A673 (cell line): ENCODE results near the gene THADA. TPM values are rescaled to one million over a fixed set of nuclear protein-coding genes. Genes with fewer than 3 reads are reported as not detected.

ENCODE experiments used
- BruUV-seq: library from RNA; stranded (reverse); fragments of 400-500 nt; replicated peaks from 2 replicates; lab custom pipeline; 2021; lab: Mats Ljungman, UMichigan
- CTCF ChIA-PET: fragments of 300-600 bp; sonication (Branson Sonifier 250); formaldehyde crosslinking; loops from one replicate; lab custom pipeline; 2022; ENCODE audit warnings: antibody characterized with exemption; lab: Charles Lee
- POLR2A ChIA-PET: fragments of 300-600 bp; sonication (Branson Sonifier 250); formaldehyde crosslinking; loops from one replicate; lab custom pipeline; 2022; ENCODE audit warnings: antibody characterized with exemption; ENCODE audit not compliant: low non-redundant PET; lab: Charles Lee
- DNase-seq: peaks from one replicate; pipeline ENCODE4 v3.0.0-alpha.2; 2015; ENCODE audit warnings: low spot score
- H3K27ac ChIP-seq: fragments of 200-600 bp; sonication (generic); 2 replicates; pipeline ENCODE4 v1.5.1; 2016; ENCODE audit warnings: mixed run types, low read depth, mild to moderate bottlenecking, mixed read lengths, antibody characterized with exemption, low read length; ENCODE audit not compliant: poor library complexity, severe bottlenecking
- H3K27me3 ChIP-seq: fragments of 200-600 bp; sonication (generic); replicated peaks from 2 replicates; pipeline ENCODE4 v1.6.1; 2017; ENCODE audit warnings: mixed run types, low read depth, mild to moderate bottlenecking, mixed read lengths, antibody characterized with exemption, low read length; ENCODE audit not compliant: insufficient read depth, poor library complexity
- H3K36me3 ChIP-seq: fragments of 200-600 bp; sonication (generic); 2 replicates; pipeline ENCODE4 v1.6.1; 2016; ENCODE audit warnings: mixed run types, mild to moderate bottlenecking, mixed read lengths, antibody characterized with exemption, low read length; ENCODE audit not compliant: insufficient read depth, poor library complexity, severe bottlenecking
- H3K4me1 ChIP-seq: fragments of 200-600 bp; sonication (generic); 2 replicates; pipeline ENCODE4 v1.6.1; 2017; ENCODE audit warnings: mixed run types, mild to moderate bottlenecking, mixed read lengths, antibody characterized with exemption, low read length; ENCODE audit not compliant: insufficient read depth, poor library complexity, severe bottlenecking
- H3K4me3 ChIP-seq: fragments of 200-600 bp; sonication (generic); 2 replicates; pipeline ENCODE4 v1.5.1; 2016; ENCODE audit warnings: low read depth, mixed run types, mild to moderate bottlenecking, mixed read lengths, low read length; ENCODE audit not compliant: poor library complexity, severe bottlenecking
- H3K9me3 ChIP-seq: fragments of 200-600 bp; sonication (generic); 2 replicates; pipeline ENCODE4 v1.6.1; 2016; ENCODE audit warnings: mixed run types, low read depth, mild to moderate bottlenecking, mixed read lengths, antibody characterized with exemption, low read length; ENCODE audit not compliant: poor library complexity, severe bottlenecking
- CTCF ChIP-seq: fragments of 300-800, 200-600 bp; sonication (generic); conservative IDR thresholded peaks from 2 replicates; pipeline ENCODE4 v1.5.1; 2017; ENCODE audit warnings: low read depth, mild to moderate bottlenecking, antibody characterized with exemption, low read length, moderate library complexity, mixed read lengths
- EZH2 ChIP-seq: fragments of 200-600 bp; sonication (generic); IDR thresholded peaks from 2 replicates; pipeline ENCODE4 v1.6.1; 2017; ENCODE audit warnings: borderline replicate concordance, low read depth, mild to moderate bottlenecking, mixed read lengths, antibody characterized with exemption, low read length; ENCODE audit not compliant: poor library complexity, severe bottlenecking
- intact Hi-C: fragments of 100-400 bp; cut with micrococcal nuclease; formaldehyde crosslinking; loops from one replicate; pipeline ENCODE4 v1.10.0; 2022; ENCODE audit not compliant: unreplicated experiment
- total RNA-seq: library from RNA; stranded (reverse); gene quantifications from 2 replicates; pipeline ENCODE4 v1.2.3, GENCODE V29; 2021

Gene THADA
- total RNA-seq, 1 experiment from 2014 or later: 39.7 TPM

GRCh38 chr2:43228756-43229659 lies 366.8 kb downstream of the THADA start:
- ChIA-PET POLR2A (interaction anchor here (0.6 kb wide), 1 partner anchor 49 kb away, joined by 4 read pairs; no protein-coding TSS in a partner anchor), CTCF (interaction anchor here (0.5 to 3.4 kb wide), 5 partner anchors 152 to 353 kb away, joined by 3 to 14 read pairs (median 4); no protein-coding TSS in a partner anchor)
- no peak for DNase-seq
- BruUV-seq: no TSS peak
- Histone ChIP-seq H3K4me1 (peaks cover 18% of the 10 kb centered on the region), H3K9me3 (no peaks in the 10 kb centered on the region), H3K4me3 (no peak overlapping the region), H3K36me3 (peaks cover 2% of the 10 kb centered on the region), H3K27ac (no peak overlapping the region), H3K27me3 (no peaks in the 10 kb centered on the region)
- intact Hi-C loops: loop anchor here (2.0 to 10.0 kb wide), 7 partner anchors 102 to 400 kb away; no protein-coding TSS in a partner anchor
- no peak for TF ChIP-seq CTCF

GRCh38 chr2:43228321-43228751 lies 367.5 kb downstream of the THADA start:
- no peak overlapping the region for H3K4me3 ChIP-seq
- BruUV-seq: TSS peak; percentile 43
- CTCF ChIA-PET: interaction anchor here (0.6 to 3.4 kb wide), 3 partner anchors 242 to 256 kb away, joined by 6 to 14 read pairs (median 9); no protein-coding TSS in a partner anchor
- H3K36me3 ChIP-seq: peaks cover 9% of the 10 kb centered on the region
- H3K27ac ChIP-seq: no peak overlapping the region
- no peaks in the 10 kb centered on the region for H3K9me3 ChIP-seq
- TF ChIP-seq EZH2 (no peak), CTCF (no peak)
- POLR2A ChIA-PET: no interaction called here
- H3K4me1 ChIP-seq: peaks cover 24% of the 10 kb centered on the region
- no peaks in the 10 kb centered on the region for H3K27me3 ChIP-seq
- no peak for DNase-seq
- intact Hi-C loops: loop anchor here (2.0 to 10.0 kb wide), 7 partner anchors 102 to 400 kb away; no protein-coding TSS in a partner anchor

- H3K9me3 ChIP-seq: no peaks in the 10 kb centered on the region
- H3K36me3 ChIP-seq: peaks cover 14% of the 10 kb centered on the region
- peak overlapping the region; percentile 98 for H3K27ac ChIP-seq
- H3K4me3 ChIP-seq: peak overlapping the region; percentile 98
- POLR2A ChIA-PET: no interaction called here
- BruUV-seq: no TSS peak
- intact Hi-C loops: loop anchor here (1.0 to 10.0 kb wide), 8 partner anchors 101 to 399 kb away; no protein-coding TSS in a partner anchor
- no peaks in the 10 kb centered on the region for H3K27me3 ChIP-seq
- H3K4me1 ChIP-seq: peaks cover 27% of the 10 kb centered on the region
- no peak for DNase-seq
- CTCF ChIA-PET: interaction anchor here (0.6 to 3.4 kb wide), 2 partner anchors 242 to 252 kb away, joined by 9 to 14 read pairs; no protein-coding TSS in a partner anchor
- TF ChIP-seq CTCF (no peak), EZH2 (no peak)
These were observed 368.0 kb downstream of the THADA start for GRCh38 chr2:43227830-43228281.
